Panc1 (cell line): Measurements from ENCODE around the gene TPSB2. TPM values are rescaled to one million over a fixed set of nuclear protein-coding genes. Genes with fewer than 3 reads are reported as not detected.

Experiments used
- ATAC-seq: fragments of 200-7000 bp; cut with Tn5 transposase; 2 replicates; pipeline ENCODE4 v1.9.1; 2020; ENCODE audit warnings: mild to moderate bottlenecking, moderate library complexity
- BruUV-seq: library from RNA; stranded (reverse); fragments of 400-500 nt; replicated peaks from 2 replicates; lab custom pipeline; 2021; lab: Mats Ljungman, UMichigan
- CTCF ChIA-PET: fragments of 300-600 bp; sonication (Branson Sonifier 250); formaldehyde crosslinking; loops from one replicate; lab custom pipeline; 2022; ENCODE audit warnings: antibody characterized with exemption; lab: Charles Lee
- POLR2A ChIA-PET: fragments of 300-600 bp; sonication (Branson Sonifier 250); formaldehyde crosslinking; loops from one replicate; lab custom pipeline; 2022; ENCODE audit warnings: antibody characterized with exemption; lab: Charles Lee
- DNase-seq: peaks from one replicate; pipeline ENCODE4 v3.0.0-alpha.2; 2010; ENCODE audit warnings: low read depth, low spot score
- H3K27ac ChIP-seq: 2 replicates; pipeline ENCODE4 v1.5.1; 2011; ENCODE audit warnings: mild to moderate bottlenecking, low read length, inconsistent platforms
- H3K27me3 ChIP-seq: fragments of 200-500 bp; sonication (Bioruptor generic); 2 replicates; pipeline ENCODE4 v1.6.0; 2014; ENCODE audit warnings: low read length, inconsistent platforms; ENCODE audit not compliant: control insufficient read depth, insufficient read depth
- H3K36me3 ChIP-seq: fragments of 200-500 bp; sonication (Bioruptor generic); 2 replicates; pipeline ENCODE4 v1.5.1; 2014; ENCODE audit warnings: inconsistent platforms, mild to moderate bottlenecking, low read length, moderate library complexity; ENCODE audit not compliant: control insufficient read depth, insufficient read depth
- H3K4me1 ChIP-seq: 2 replicates; pipeline ENCODE4 v1.5.1; 2011; ENCODE audit warnings: inconsistent platforms, mild to moderate bottlenecking, low read length, moderate library complexity; ENCODE audit not compliant: control insufficient read depth, insufficient read depth
- H3K4me3 ChIP-seq, 2 experiments: 2 replicates each; pipeline ENCODE4 v1.5.1; 2011 to 2012; ENCODE audit warnings: low read depth in 2 of 2, low read length in 2 of 2, mild to moderate bottlenecking in 2 of 2, inconsistent platforms in 1 of 2, moderate library complexity in 1 of 2
- H3K9me3 ChIP-seq: fragments of 200-500 bp; sonication (Bioruptor generic); 2 replicates; pipeline ENCODE4 v1.5.1; 2014; ENCODE audit warnings: low read depth, mild to moderate bottlenecking, inconsistent platforms, low read length, moderate library complexity; ENCODE audit not compliant: control insufficient read depth, insufficient read depth
- CTCF ChIP-seq: fragments of 450-650 bp; IDR thresholded peaks from 2 replicates; pipeline ENCODE4 v1.5.1; 2017; ENCODE audit warnings: mild to moderate bottlenecking
- POLR2AphosphoS5 ChIP-seq: IDR thresholded peaks from 2 replicates; pipeline ENCODE4 v1.6.1; 2012; ENCODE audit warnings: mild to moderate bottlenecking, low read depth, low read length, moderate library complexity
- REST ChIP-seq, 2 experiments: IDR thresholded peaks; 2 replicates each; pipeline ENCODE4 v1.6.1; 2011 to 2012; ENCODE audit warnings: low read depth in 2 of 2, control low read depth in 1 of 2, low read length in 1 of 2, mild to moderate bottlenecking in 1 of 2, moderate library complexity in 1 of 2; ENCODE audit not compliant: insufficient read depth in 1 of 2
- SIN3A ChIP-seq: IDR thresholded peaks from 2 replicates; pipeline ENCODE4 v1.6.1; 2012; ENCODE audit warnings: low read depth, mild to moderate bottlenecking, low read length, moderate library complexity, borderline replicate concordance; ENCODE audit not compliant: insufficient read depth
- TCF7L2 ChIP-seq: IDR thresholded peaks from 2 replicates; pipeline ENCODE4 v1.6.1; 2011; ENCODE audit warnings: mild to moderate bottlenecking, low read depth, low read length, inconsistent platforms
- in situ Hi-C: cut with HindIII; loops from 2 replicates; pipeline ENCODE4 v1.10.0; 2016; ENCODE audit warnings: low sequenced_read_pairs, low pct_unique_long_range_greater_than_20kb
- intact Hi-C: fragments of 100-400 bp; cut with micrococcal nuclease; formaldehyde crosslinking; loops from one replicate; pipeline ENCODE4 v1.10.0; 2022; ENCODE audit not compliant: unreplicated experiment
- total RNA-seq: library from RNA; stranded (reverse); gene quantifications from one replicate; pipeline ENCODE4 v1.2.1, GENCODE V29; 2021; ENCODE audit not compliant: unreplicated experiment

Gene TPSB2
- total RNA-seq, 1 experiment from 2014 or later, result 0.57 TPM

- DNase-seq (no peak), ATAC-seq (no peak)
- Histone ChIP-seq H3K27ac (no peak overlapping the region), H3K27me3 (no peaks in the 10 kb centered on the region), H3K36me3 (no peaks in the 10 kb centered on the region), H3K4me3 (no peak overlapping the region), H3K9me3 (no peaks in the 10 kb centered on the region), H3K4me1 (peaks cover 30% of the 10 kb centered on the region)
- no TSS peak for BruUV-seq
- ChIA-PET POLR2A (no interaction called here), CTCF (no interaction called here)
- intact Hi-C loops (no loop called here), in situ Hi-C loops (no loop called here)
- TF ChIP-seq REST (IDR thresholded peaks at IDR 0.05; ENCODE audit: insufficient read depth in 1 of 2, low read depth in 2 of 2, low read length in 1 of 2), result no peak
- TF ChIP-seq SIN3A, result no peak
- no peak for TF ChIP-seq CTCF
- TF ChIP-seq TCF7L2, result no peak
- TF ChIP-seq POLR2AphosphoS5, result no peak
Observed at GRCh38 chr16:1184980-1185379, 45.0 kb downstream of the TPSB2 start.

- CTCF ChIA-PET, result interaction anchor here (0.7 kb wide), 1 partner anchor 19 kb away, joined by 3 read pairs; no protein-coding TSS in a partner anchor
- DNase-seq (no peak), ATAC-seq (no peak)
- Histone ChIP-seq H3K4me1 (peaks cover 30% of the 10 kb centered on the region), H3K4me3 (no peak overlapping the region), H3K9me3 (no peaks in the 10 kb centered on the region), H3K27me3 (no peaks in the 10 kb centered on the region), H3K36me3 (no peaks in the 10 kb centered on the region), H3K27ac (no peak overlapping the region)
- TF ChIP-seq SIN3A, result no peak
- no peak; the same call in 1 of the 2 replicates for TF ChIP-seq CTCF
- no peak for TF ChIP-seq POLR2AphosphoS5
- no peak for TF ChIP-seq REST (IDR thresholded peaks at IDR 0.05; ENCODE audit: insufficient read depth in 1 of 2, low read depth in 2 of 2, low read length in 1 of 2)
- no peak for TF ChIP-seq TCF7L2
- in situ Hi-C loops (no loop called here), intact Hi-C loops (no loop called here)
- BruUV-seq, result no TSS peak
- POLR2A ChIA-PET, result no interaction called here
Observed at GRCh38 chr16:1184156-1184868, 45.7 kb downstream of the TPSB2 start.
